ENCODE measurements around the gene PSIP1.
"Not testable (repeated sequence)": the region's sequence is repeated elsewhere in the genome, so short reads cannot be mapped to it uniquely, and the experiment has no call there.

Gene PSIP1

DNA sequence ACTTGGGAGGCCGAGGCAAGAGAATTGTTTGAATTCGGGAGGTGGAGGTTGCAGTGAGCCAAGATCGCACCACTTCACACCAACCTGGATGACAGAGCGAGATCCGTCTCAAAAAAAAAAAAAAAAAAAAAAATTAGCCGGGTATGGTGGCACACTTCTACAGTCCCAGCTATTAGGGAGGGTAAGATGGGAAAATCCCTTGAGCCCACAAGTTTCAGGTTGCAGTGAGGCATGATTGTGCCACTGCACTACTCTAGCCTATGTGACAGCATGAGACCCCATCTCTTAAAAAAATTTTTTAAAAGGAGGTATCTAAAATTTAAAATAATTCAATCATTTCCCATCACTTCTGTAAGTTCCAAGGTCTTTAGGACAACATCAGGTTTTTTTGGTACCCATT lies 26.0 kb downstream of the PSIP1 start:
- Mint-ChIP-seq H3K36me3 (ENCODE audit: low read depth) (peaks cover 36% of the 10 kb centered on the region), H3K4me3 (no peak overlapping the region), H3K27ac (no peak overlapping the region), H3K27me3 (no peaks in the 10 kb centered on the region), H3K4me1 (peaks cover 36% of the 10 kb centered on the region), H3K9me3 (no peaks in the 10 kb centered on the region)
- DNase-seq: no peak
- peak; percentile 76 for ATAC-seq

DNA sequence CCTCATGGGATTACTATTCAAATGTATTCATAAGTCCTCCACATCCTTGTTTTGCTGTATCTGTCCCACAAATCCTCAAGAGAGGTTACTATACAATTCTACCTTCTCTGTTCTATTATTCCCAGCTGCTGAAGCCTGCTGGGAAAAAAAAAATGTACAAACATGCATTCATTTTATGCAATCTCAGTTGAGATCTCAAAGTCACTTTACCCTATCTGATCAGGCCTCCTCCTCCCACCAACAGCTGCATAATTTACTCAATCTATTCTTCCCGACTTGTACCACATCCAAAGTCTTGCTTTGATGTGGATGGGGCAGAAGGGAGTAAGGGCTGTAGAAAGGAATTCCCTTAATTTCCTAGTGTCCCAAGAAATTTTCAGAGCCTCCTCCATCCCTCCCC lies 28.6 kb downstream of the PSIP1 start:
- ATAC-seq: no peak
- Mint-ChIP-seq H3K27me3 (no peaks in the 10 kb centered on the region), H3K4me1 (peaks cover 36% of the 10 kb centered on the region), H3K9me3 (no peaks in the 10 kb centered on the region), H3K4me3 (no peak overlapping the region), H3K27ac (peak overlapping the region; percentile 17), H3K36me3 (ENCODE audit: low read depth) (peaks cover 37% of the 10 kb centered on the region)
- no peak for DNase-seq

DNA sequence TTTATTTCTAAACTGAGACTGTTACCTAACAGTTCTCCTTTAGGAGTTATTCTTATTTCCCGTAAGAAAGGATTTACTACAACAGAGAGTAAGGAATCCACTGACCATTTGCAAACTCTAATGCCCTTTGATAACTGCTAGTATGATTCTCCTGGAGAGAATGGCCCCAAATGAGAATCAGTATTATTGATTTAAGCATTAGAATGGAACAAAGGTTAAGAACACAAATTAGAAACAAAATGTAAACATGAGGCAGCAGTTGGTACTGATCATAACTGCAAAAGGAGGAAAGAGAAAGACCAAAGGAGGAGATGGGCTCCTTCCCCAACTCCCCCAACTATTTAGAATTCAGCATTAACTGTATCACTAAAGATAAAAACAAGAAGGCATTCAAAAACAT lies 30.7 kb downstream of the PSIP1 start:
- peaks cover 29% of the 10 kb centered on the region for H3K36me3 Mint-ChIP-seq (ENCODE audit: low read depth)
- H3K9me3 Mint-ChIP-seq: no peaks in the 10 kb centered on the region
- DNase-seq (no peak), ATAC-seq (no peak)
- H3K4me3 Mint-ChIP-seq: no peak overlapping the region
- H3K4me1 Mint-ChIP-seq: peaks cover 23% of the 10 kb centered on the region
- H3K27ac Mint-ChIP-seq: no peak overlapping the region
- no peaks in the 10 kb centered on the region for H3K27me3 Mint-ChIP-seq

DNA sequence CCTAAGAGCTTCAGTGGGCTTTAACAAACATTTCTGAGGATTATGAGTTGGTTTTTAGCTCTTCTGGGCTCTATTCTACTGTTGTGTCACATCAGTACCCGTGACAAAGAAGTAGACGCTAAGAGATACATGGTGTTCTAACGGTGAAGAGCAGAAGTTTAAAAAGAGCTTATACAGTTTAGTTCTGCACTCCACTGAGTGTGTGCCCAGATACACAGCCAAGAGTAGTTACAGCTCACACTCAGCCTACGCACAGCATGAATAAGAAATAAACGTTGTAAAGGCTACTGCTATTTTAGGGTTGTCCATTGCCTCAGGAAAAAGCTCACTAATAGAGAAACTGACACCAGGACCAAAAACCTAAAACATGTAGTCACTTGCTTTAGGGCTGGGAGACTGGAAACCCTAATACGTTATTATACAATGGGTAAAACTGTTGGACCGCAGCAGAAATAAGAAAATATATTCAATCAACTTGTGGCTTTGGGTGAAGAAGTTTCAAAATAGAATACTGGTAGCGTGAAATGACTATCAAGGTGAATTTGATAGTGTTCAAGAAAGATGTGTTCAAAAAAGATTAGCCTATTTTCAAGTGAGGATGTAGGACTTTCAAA lies 34.7 kb downstream of the PSIP1 start:
- H3K36me3 Mint-ChIP-seq (ENCODE audit: low read depth): peaks cover 28% of the 10 kb centered on the region
- ATAC-seq (no peak), DNase-seq (no peak)
- no peak overlapping the region for H3K4me3 Mint-ChIP-seq
- no peaks in the 10 kb centered on the region for H3K9me3 Mint-ChIP-seq
- H3K27ac Mint-ChIP-seq: no peak overlapping the region
- H3K4me1 Mint-ChIP-seq: peaks cover 8% of the 10 kb centered on the region
- no peaks in the 10 kb centered on the region for H3K27me3 Mint-ChIP-seq

DNA sequence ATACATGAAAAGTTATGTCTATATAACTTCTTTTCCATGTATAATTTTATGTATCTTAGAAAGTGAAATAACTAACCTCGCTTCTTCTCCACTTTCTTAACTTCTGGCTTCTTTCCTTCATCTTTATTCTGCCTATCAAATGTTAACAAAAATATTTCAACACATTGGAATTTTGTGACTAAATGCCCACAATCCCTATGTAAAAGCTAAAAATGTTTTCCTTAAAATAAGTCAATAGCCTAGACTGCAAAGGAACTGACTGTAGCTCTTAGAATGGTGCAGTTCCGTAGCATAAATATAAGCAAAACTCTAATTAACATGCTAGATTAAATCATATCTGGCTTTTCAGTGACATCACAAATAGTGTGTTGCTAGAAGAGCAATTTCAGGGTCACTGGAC lies 40.9 kb downstream of the PSIP1 start:
- H3K4me3 Mint-ChIP-seq: no peak overlapping the region
- H3K4me1 Mint-ChIP-seq: peaks cover 5% of the 10 kb centered on the region
- H3K27me3 Mint-ChIP-seq: no peaks in the 10 kb centered on the region
- DNase-seq: no peak
- H3K27ac Mint-ChIP-seq: no peak overlapping the region
- ATAC-seq: no peak
- no peaks in the 10 kb centered on the region for H3K9me3 Mint-ChIP-seq
- H3K36me3 Mint-ChIP-seq (ENCODE audit: low read depth): peaks cover 51% of the 10 kb centered on the region

DNA sequence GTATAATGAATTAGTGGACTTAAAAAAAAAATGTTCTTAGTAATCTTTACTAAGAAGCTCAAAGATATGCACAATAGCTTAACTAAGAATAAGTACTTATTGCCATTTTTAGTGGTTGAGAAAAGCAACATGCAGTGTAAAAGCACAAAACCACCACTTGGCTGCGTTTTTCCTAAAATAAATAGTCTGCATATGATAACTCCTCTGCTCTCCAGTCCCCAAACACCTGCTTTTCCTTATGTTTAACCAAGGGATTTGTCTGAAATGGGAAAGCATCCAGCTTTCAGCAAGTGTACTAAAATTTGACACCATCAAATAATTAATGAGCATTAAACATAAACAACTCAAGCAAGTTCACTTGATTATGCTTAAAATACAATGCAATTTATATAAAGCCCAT lies 41.4 kb downstream of the PSIP1 start:
- no peak overlapping the region for H3K4me3 Mint-ChIP-seq
- peaks cover 50% of the 10 kb centered on the region for H3K36me3 Mint-ChIP-seq (ENCODE audit: low read depth)
- H3K27me3 Mint-ChIP-seq: no peaks in the 10 kb centered on the region
- peaks cover 5% of the 10 kb centered on the region for H3K4me1 Mint-ChIP-seq
- H3K27ac Mint-ChIP-seq: no peak overlapping the region
- H3K9me3 Mint-ChIP-seq: no peaks in the 10 kb centered on the region
- DNase-seq: no peak
- ATAC-seq: no peak

DNA sequence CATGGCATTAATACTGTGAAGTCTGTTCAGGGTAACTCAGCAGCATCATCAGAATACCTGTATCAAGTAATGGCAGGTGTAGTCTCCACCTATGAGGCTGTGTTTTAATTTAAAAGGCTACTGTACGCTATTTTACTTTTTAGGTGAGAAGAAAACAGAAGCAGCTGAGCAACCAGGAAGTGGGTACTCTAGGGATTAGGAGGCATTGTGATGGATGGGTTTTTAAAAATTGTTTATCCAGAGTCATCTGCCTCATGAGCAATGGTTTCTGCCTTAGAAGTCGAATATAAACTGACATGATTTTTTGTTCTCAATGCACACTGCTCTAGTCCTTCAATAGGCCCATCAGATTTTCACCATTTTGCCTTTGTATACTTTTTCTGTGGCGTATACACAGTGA lies 42.6 kb downstream of the PSIP1 start:
- H3K4me1 Mint-ChIP-seq: peaks cover 5% of the 10 kb centered on the region
- no peaks in the 10 kb centered on the region for H3K27me3 Mint-ChIP-seq
- peaks cover 47% of the 10 kb centered on the region for H3K36me3 Mint-ChIP-seq (ENCODE audit: low read depth)
- H3K4me3 Mint-ChIP-seq: no peak overlapping the region
- DNase-seq (no peak), ATAC-seq (no peak)
- no peaks in the 10 kb centered on the region for H3K9me3 Mint-ChIP-seq
- no peak overlapping the region for H3K27ac Mint-ChIP-seq

DNA sequence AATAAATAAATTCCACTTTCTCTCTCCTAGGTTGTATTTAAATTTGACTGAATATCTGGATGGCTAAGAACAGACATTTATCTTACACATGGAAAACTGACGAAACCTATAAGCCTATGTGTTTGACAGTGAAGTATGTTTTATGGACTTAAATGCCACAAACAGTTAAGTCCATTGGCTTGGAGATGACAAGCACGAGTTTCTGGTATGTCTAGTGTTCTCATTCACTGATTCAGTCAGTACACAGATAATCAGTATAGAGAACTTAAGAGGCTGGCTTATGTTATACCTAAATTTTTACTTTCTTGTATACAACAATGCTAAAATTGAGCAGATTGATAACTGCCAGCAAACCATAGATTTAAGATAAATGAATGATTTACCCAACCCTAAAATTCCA lies 49.2 kb downstream of the PSIP1 start:
- no peak for ATAC-seq

DNA sequence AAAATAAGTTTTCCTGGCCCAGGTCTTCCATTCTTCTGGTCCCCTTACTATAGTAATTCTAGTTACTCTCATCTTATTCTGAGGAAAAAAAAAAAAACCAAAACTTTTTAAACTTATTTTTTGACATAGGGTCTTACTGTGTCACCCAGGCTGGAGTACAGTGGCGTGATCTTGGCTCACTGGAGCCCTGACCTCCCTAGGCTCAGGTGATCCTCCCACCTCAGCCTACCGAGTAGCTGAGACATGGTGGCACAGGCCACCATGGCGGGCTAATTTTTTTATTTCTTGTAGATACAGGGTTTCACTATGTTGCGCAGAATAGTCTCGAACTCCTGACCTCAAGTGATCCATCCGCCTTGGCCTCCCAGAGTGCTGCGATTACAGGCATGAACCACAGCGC lies 49.7 kb downstream of the PSIP1 start:
- ATAC-seq: no peak
- H3K36me3 Mint-ChIP-seq (ENCODE audit: low read depth): peaks cover 32% of the 10 kb centered on the region

More for the DNA sequence above, 49.2 kb downstream of the PSIP1 start:
- Mint-ChIP-seq H3K27ac (no peak overlapping the region), H3K4me3 (no peak overlapping the region), H3K27me3 (no peaks in the 10 kb centered on the region), H3K36me3 (ENCODE audit: low read depth) (peaks cover 33% of the 10 kb centered on the region), H3K9me3 (no peaks in the 10 kb centered on the region), H3K4me1 (no peaks in the 10 kb centered on the region)
- DNase-seq: no peak

DNA sequence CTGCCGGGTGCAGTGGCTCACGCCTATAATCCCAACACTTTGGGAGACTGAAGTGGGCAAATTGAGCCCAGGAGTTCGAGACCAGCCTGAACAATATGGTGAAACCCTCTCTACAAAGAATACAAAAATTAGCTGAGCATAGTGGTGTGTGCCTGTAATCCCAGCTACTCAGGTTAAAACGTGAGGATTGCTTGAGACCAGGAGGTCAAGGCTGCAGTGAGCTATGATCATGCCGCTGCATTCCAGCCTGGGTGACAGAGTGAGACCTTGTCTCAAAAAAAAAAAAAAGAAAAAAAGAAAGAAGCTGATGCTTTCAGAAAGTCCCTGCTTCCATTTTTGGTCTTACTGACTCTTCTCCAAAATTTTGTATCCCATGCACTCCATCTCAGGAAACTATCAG lies 56.8 kb downstream of the PSIP1 start:
- H3K4me1 Mint-ChIP-seq: no peaks in the 10 kb centered on the region
- H3K27ac Mint-ChIP-seq: no peak overlapping the region
- H3K9me3 Mint-ChIP-seq: no peaks in the 10 kb centered on the region
- no peaks in the 10 kb centered on the region for H3K27me3 Mint-ChIP-seq
- ATAC-seq (no peak), DNase-seq (no peak)
- peaks cover 35% of the 10 kb centered on the region for H3K36me3 Mint-ChIP-seq (ENCODE audit: low read depth)
- no peak overlapping the region for H3K4me3 Mint-ChIP-seq

More for the DNA sequence above, 49.7 kb downstream of the PSIP1 start:
- DNase-seq: no peak
- no peak overlapping the region for H3K27ac Mint-ChIP-seq
- no peaks in the 10 kb centered on the region for H3K27me3 Mint-ChIP-seq
- no peaks in the 10 kb centered on the region for H3K9me3 Mint-ChIP-seq
- no peaks in the 10 kb centered on the region for H3K4me1 Mint-ChIP-seq
- no peak overlapping the region for H3K4me3 Mint-ChIP-seq

DNA sequence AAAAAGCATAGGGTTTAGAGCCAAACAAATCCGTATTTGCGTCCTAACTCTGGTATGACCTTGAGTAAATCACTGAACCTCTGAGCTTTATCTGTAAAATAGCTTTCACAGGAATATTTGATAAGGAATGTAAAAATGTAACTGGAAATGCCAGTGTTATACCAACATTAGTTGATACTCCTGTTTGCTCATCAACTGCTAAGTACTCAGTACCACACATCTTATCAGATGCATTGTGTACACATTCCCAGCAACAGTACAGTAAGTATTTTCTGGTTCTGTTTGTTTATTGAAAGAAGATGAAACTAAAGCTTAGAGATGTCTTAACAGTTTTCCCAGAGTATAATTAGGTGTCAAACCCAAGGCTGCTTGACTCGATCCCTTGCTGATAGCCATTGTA lies 66.6 kb downstream of the PSIP1 start:
- no peak for DNase-seq
- Mint-ChIP-seq H3K4me1 (no peaks in the 10 kb centered on the region), H3K36me3 (ENCODE audit: low read depth) (peaks cover 66% of the 10 kb centered on the region), H3K27ac (no peak overlapping the region), H3K4me3 (no peak overlapping the region), H3K9me3 (no peaks in the 10 kb centered on the region), H3K27me3 (no peaks in the 10 kb centered on the region)
- no peak for ATAC-seq

DNA sequence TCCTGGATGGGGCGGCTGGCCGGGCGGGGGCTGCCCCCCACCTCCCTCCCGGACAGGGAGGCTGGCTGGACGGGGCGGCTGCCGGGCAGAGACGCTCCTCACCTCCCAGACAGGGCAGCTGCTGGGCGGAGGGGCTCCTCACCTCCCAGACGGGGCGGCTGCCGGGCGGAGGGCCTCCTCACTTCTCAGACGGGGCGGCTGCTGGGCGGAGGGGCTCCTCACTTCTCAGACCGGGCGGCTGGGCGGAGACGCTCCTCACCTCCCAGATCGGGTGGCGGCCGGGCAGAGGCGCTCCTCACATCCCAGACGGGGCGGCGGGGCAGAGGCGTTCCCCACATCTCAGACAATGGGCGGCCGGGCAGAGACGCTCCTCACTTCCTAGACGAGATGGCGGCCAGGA lies 68.5 kb downstream of the PSIP1 start:
- not testable (repeated sequence) for ATAC-seq, H3K27me3 Mint-ChIP-seq, H3K9me3 Mint-ChIP-seq, H3K4me3 Mint-ChIP-seq, DNase-seq, H3K27ac Mint-ChIP-seq
- H3K36me3 Mint-ChIP-seq (ENCODE audit: low read depth): peaks cover 70% of the 10 kb centered on the region
- H3K4me1 Mint-ChIP-seq: peaks cover 12% of the 10 kb centered on the region

DNA sequence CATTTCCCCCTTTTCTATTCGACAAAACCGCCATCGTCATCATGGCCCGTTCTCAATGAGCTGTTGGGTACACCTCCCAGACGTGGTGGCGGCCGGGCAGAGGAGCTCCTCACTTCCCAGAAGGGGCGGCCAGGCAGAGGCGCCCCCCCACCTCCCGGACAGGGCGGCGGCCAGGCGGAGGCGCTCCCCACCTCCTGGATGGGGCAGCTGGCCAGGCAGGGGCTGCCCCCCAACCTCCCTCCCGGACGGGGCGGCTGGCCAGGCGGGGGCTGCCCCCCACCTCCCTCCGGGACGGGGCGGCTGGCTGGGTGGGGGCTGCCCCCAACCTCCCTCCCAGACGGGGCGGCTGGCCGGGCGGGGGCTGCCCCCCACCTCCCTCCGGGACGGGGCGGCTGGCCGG lies 68.9 kb downstream of the PSIP1 start:
- Mint-ChIP-seq H3K36me3 (ENCODE audit: low read depth) (peaks cover 66% of the 10 kb centered on the region), H3K4me1 (peaks cover 13% of the 10 kb centered on the region)
- H3K27ac Mint-ChIP-seq, ATAC-seq, DNase-seq, H3K9me3 Mint-ChIP-seq, H3K4me3 Mint-ChIP-seq, H3K27me3 Mint-ChIP-seq: not testable (repeated sequence)

DNA sequence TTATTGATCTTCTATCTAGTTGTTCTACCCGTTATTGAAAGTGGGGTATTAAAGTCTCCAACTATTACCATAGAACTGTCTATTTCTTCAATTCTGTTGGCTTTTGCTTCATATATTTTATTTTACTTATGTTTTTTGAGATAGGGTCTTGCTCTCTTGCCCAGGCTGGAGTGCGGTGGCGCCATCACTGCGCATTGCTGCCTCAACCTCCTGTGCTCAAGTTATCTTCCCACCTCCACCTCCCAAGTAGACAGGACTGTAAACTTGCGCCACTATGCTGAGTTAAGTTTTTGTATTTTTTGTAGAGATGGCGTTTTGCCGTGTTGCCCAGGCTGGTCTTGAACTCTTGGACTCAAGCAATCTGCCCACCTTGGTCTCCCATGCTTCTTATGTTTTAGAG lies 71.9 kb downstream of the PSIP1 start:
- H3K4me1 Mint-ChIP-seq: peaks cover 13% of the 10 kb centered on the region
- no peak overlapping the region for H3K27ac Mint-ChIP-seq
- H3K27me3 Mint-ChIP-seq: no peaks in the 10 kb centered on the region
- H3K9me3 Mint-ChIP-seq: no peaks in the 10 kb centered on the region
- ATAC-seq (no peak), DNase-seq (no peak)
- no peak overlapping the region for H3K4me3 Mint-ChIP-seq
- peaks cover 68% of the 10 kb centered on the region for H3K36me3 Mint-ChIP-seq (ENCODE audit: low read depth)

DNA sequence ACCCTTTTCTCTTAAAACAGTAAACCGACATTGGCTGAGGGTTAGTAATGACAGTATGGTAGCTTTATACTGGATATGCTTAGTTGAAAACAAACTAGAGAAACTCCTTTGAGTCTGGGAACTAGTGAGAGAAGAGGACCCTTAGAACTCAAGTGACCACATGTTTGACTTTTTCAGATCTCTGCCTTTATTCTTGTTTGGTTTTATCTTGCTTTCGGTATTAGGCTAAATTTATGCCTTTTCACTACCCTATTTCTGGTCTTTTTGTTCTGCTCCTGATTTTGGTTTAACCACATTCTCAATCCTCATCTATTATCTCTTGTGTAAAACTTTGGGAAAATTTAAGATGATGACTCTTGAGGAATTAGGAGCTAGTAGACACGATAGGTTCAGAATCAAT lies 77.1 kb downstream of the PSIP1 start:
- Mint-ChIP-seq H3K36me3 (ENCODE audit: low read depth) (peaks cover 55% of the 10 kb centered on the region), H3K4me3 (no peak overlapping the region), H3K4me1 (peaks cover 28% of the 10 kb centered on the region), H3K27ac (no peak overlapping the region), H3K27me3 (no peaks in the 10 kb centered on the region), H3K9me3 (no peaks in the 10 kb centered on the region)
- DNase-seq (no peak), ATAC-seq (no peak)

DNA sequence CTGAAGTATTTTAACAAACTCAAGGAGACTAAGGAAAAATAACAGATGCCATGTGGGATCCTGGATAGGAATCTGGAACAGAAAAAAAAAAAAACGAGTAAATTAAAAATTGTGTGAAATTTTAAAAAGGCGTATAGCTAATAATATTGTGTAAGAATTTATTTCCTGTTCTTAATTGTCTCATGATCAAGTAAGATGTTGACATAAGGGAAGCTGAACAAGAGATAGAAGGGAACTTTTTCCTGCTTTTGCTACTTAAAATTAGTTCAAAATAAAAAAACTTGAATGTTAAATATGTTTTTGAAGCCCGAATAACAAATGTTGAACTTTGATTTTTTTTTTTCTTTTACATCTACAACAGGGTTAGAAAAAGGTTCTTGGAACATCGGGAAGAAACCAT lies 77.6 kb downstream of the PSIP1 start:
- ATAC-seq (no peak), DNase-seq (no peak)
- Mint-ChIP-seq H3K27me3 (no peaks in the 10 kb centered on the region), H3K27ac (no peak overlapping the region), H3K4me1 (peaks cover 29% of the 10 kb centered on the region), H3K9me3 (no peaks in the 10 kb centered on the region), H3K36me3 (ENCODE audit: low read depth) (peaks cover 53% of the 10 kb centered on the region), H3K4me3 (no peak overlapping the region)

Measured in activated naive CD8-positive, alpha-beta T cell treated with anti-CD3 and anti-CD28 coated beads, Interleukin-2, amount 50 U/mL, for 24 hours (primary cell).